ENCODE results near the gene NRG3. TPM values are rescaled to one million over a fixed set of nuclear protein-coding genes. Genes with fewer than 3 reads are reported as not detected.

The NRG3 gene
- total and polyA plus RNA-seq, 2 of the 8 experiments (the other 6 are each of a cell fraction or from before 2014, with no cell fraction given), result 4.2 to 5.0 TPM

- Histone ChIP-seq H3K4ac (replicated peaks; ENCODE audit: insufficient read length, low read depth, low read length) (no peak overlapping the region), H3K23ac (ENCODE audit: insufficient read length) (no peak overlapping the region), H2BK5ac (ENCODE audit: low read depth, low read length) (no peak overlapping the region), H2AK5ac (ENCODE audit: low read depth, low read length) (no peak overlapping the region), H3K27me3 (replicated peaks in 1 of 4; ENCODE audit: control insufficient read depth in 3 of 4, extremely low read depth in 1 of 4, insufficient read depth in 3 of 4, low read length in 3 of 4) (no peaks in the 10 kb centered on the region), H4K8ac (ENCODE audit: extremely low read depth, insufficient read depth, low read length) (no peak overlapping the region), H2BK120ac (replicated peaks; ENCODE audit: low read depth, low read length) (no peak overlapping the region), H3K36me3 (ENCODE audit: control insufficient read depth in 2 of 4, insufficient read depth in 4 of 4, low read length in 3 of 4) (no peaks in the 10 kb centered on the region), H2BK12ac (ENCODE audit: low read depth, low read length) (no peak overlapping the region), H3K4me2 (ENCODE audit: insufficient read depth in 1 of 2, low read depth in 2 of 2, low read length in 2 of 2) (no peak overlapping the region), H3K18ac (ENCODE audit: extremely low read depth, low read length) (no peak overlapping the region), H4K20me1 (replicated peaks in 1 of 2; ENCODE audit: control insufficient read depth in 1 of 2, insufficient read depth in 2 of 2, low read length in 2 of 2) (no peaks in the 10 kb centered on the region), H3K9ac (replicated peaks in 1 of 4; ENCODE audit: extremely low read depth in 1 of 4, low read depth in 3 of 4, low read length in 3 of 4) (no peak overlapping the region), H3K9me3 (ENCODE audit: insufficient read depth in 2 of 2, low read depth in 1 of 2, low read length in 1 of 2) (no peaks in the 10 kb centered on the region), H2AFZ (ENCODE audit: low read length) (no peak overlapping the region), H3K27ac (ENCODE audit: low read depth, low read length) (no peak overlapping the region), H3K56ac (replicated peaks; ENCODE audit: insufficient read length, low read depth, low read length) (no peak overlapping the region), H4K91ac (replicated peaks; ENCODE audit: insufficient read length, low read length) (no peak overlapping the region), H3K14ac (ENCODE audit: insufficient read length) (no peak overlapping the region), H3K4me3 (ENCODE audit: extremely low read depth in 1 of 4, insufficient read depth in 2 of 4, low read depth in 3 of 4, low read length in 4 of 4) (no peak overlapping the region), H3K23me2 (ENCODE audit: low read depth, low read length) (0 out of 2 replicates have a peak, but pooled peaks cover 2% of the 10 kb centered on the region), H2BK15ac (ENCODE audit: low read length) (no peak overlapping the region), H4K5ac (ENCODE audit: insufficient read length, low read depth, low read length) (no peak overlapping the region), H2BK20ac (ENCODE audit: low read length) (no peak overlapping the region), H3K4me1 (replicated peaks in 1 of 4; ENCODE audit: control insufficient read depth in 3 of 4, insufficient read depth in 4 of 4, low read length in 3 of 4) (no peaks in the 10 kb centered on the region), H3K79me1 (ENCODE audit: low read depth, low read length) (no peaks in the 10 kb centered on the region), H3K79me2 (ENCODE audit: control insufficient read depth in 1 of 2, insufficient read depth in 2 of 2, low read length in 2 of 2) (no peaks in the 10 kb centered on the region)
- DNase-seq (ENCODE audit: low read depth in 1 of 2, low spot score in 2 of 2), result no peak
- TF ChIP-seq EP300 (IDR thresholded peaks at IDR 0.05; ENCODE audit: borderline replicate concordance in 1 of 2, low read depth in 2 of 2, low read length in 2 of 2) (no peak), SIX5 (IDR thresholded peaks at IDR 0.05; ENCODE audit: low read depth, low read length) (no peak), JUND (IDR thresholded peaks at IDR 0.05; ENCODE audit: low read length) (no peak), POLR2A (IDR thresholded peaks at IDR 0.05; ENCODE audit: control extremely low read depth in 1 of 2, low read depth in 2 of 2, low read length in 2 of 2) (no peak), BACH1 (IDR thresholded peaks at IDR 0.05; ENCODE audit: low read length) (no peak), BCL11A (IDR thresholded peaks at IDR 0.05; ENCODE audit: low read depth in 2 of 2, low read length in 2 of 2) (no peak)
- TF ChIP-seq, protein P1, sequence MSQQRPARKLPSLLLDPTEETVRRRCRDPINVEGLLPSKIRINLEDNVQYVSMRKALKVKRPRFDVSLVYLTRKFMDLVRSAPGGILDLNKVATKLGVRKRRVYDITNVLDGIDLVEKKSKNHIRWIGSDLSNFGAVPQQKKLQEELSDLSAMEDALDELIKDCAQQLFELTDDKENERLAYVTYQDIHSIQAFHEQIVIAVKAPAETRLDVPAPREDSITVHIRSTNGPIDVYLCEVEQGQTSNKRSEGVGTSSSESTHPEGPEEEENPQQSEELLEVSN (IDR thresholded peaks at IDR 0.05), result no peak
- ChIA-PET CTCF (ENCODE audit: partially characterized antibody) (no interaction called here), POLR2A (ENCODE audit: partially characterized antibody) (no interaction called here)
- FAIRE-seq, result no peak
- WGBS, 2 experiments (ENCODE audit: extremely low coverage in 1 of 2, insufficient coverage in 1 of 2, insufficient read length in 1 of 2, insufficient replicate concordance in 2 of 2, low coverage in 1 of 2, low lambda C conversion rate in 2 of 2, missing lambda C conversion rate in 1 of 2), result 89% methylated on average over 3 of the region's 3 CpGs; no CpG with 5 or more reads in 1 of the 2 experiments
Measured at GRCh38 chr10:82171899-82172298, 296.9 kb downstream of the NRG3 start.
